Suprapubic skin (tissue), 4 donors: Measurements from ENCODE around the gene NRF1. TPM values are rescaled to one million over a fixed set of nuclear protein-coding genes. Genes with fewer than 3 reads are reported as not detected.

Experiments used
- DNase-seq, 2 donors: peaks; one replicate each; pipeline ENCODE4 v3.0.0-alpha.2; 2019; ENCODE audit warnings: low spot score in 2 of 2
- H3K27ac ChIP-seq: fragments of 200-600 bp; sonication (generic); one replicate; pipeline ENCODE4 v1.5.1; 2019
- H3K27me3 ChIP-seq: fragments of 200-600 bp; sonication (generic); one replicate; pipeline ENCODE4 v1.5.1; 2019
- H3K36me3 ChIP-seq: fragments of 200-600 bp; sonication (generic); one replicate; pipeline ENCODE4 v1.5.1; 2019
- H3K4me1 ChIP-seq: fragments of 200-600 bp; sonication (generic); one replicate; pipeline ENCODE4 v1.5.1; 2019
- H3K4me3 ChIP-seq: fragments of 200-600 bp; sonication (generic); one replicate; pipeline ENCODE4 v1.5.1; 2019; ENCODE audit warnings: mild to moderate bottlenecking
- H3K9me3 ChIP-seq: fragments of 200-600 bp; sonication (generic); one replicate; pipeline ENCODE4 v1.5.1; 2019
- CTCF ChIP-seq, 2 donors: fragments of 200-600 bp in 1 of 2; fragments of 450-650 bp in 1 of 2; sonication (generic) in 1 of 2; IDR thresholded peaks; one replicate each; pipeline ENCODE4 v1.5.1; 2016 to 2019; ENCODE audit warnings: antibody characterized with exemption in 2 of 2, mild to moderate bottlenecking in 1 of 2, moderate library complexity in 1 of 2
- EP300 ChIP-seq: sonication (generic); formaldehyde crosslinking; IDR thresholded peaks from one replicate; pipeline ENCODE4 v1.6.1; 2017; ENCODE audit warnings: antibody characterized with exemption
- POLR2A ChIP-seq, 2 donors: fragments of 450-650 bp; IDR thresholded peaks; one replicate each; pipeline ENCODE4 v1.6.1; 2017; ENCODE audit warnings: antibody characterized with exemption in 2 of 2, mild to moderate bottlenecking in 2 of 2, moderate library complexity in 2 of 2
- POLR2AphosphoS5 ChIP-seq, 3 donors: sonication (generic); formaldehyde crosslinking; IDR thresholded peaks; one replicate each; pipeline ENCODE4 v1.6.1; 2017; ENCODE audit warnings: antibody characterized with exemption in 3 of 3
- WGBS: methylation state at CpG from one replicate; pipeline ENCODE4 v1.1.5; 2018; 5-methylcytosine and 5-hydroxymethylcytosine counted together
- total RNA-seq, 4 donors: library from RNA; depleted of rRNA; stranded (reverse); fragments of >200 nt; gene quantifications; one replicate each; pipeline ENCODE4 v1.1.0, GENCODE V29; 2016

Gene NRF1
- total RNA-seq, 4 donors from 2014 or later: 11.7 to 33.2 (median 15.5) TPM

DNA sequence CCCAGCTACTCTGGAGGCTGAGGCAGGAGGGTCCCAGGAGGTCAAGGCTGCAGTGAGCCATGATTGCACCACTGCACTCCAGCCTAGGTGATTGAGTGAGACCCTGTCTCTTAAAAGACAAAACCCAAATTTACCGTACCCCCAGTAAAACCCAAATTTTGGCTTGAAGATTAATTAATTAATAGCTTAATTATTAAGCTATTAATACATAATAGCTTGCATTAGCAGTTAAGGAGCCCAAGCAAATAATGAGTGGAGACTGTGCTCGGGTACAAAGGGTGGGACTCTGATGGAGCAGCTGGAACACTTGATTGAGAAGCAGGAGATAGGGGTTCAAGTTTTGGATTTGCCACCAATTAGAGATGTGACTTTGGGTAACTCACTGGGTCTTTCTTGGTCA is 28.9 kb downstream of the NRF1 start:
- TF ChIP-seq POLR2AphosphoS5 (IDR thresholded peaks at IDR 0.05): no peak
- no peak for TF ChIP-seq POLR2A (IDR thresholded peaks at IDR 0.05)
- no peak for TF ChIP-seq CTCF (IDR thresholded peaks at IDR 0.05)
- TF ChIP-seq EP300: no peak
- H3K4me3 ChIP-seq: no peak overlapping the region
- H3K36me3 ChIP-seq: no peaks in the 10 kb centered on the region
- no peaks in the 10 kb centered on the region for H3K9me3 ChIP-seq
- WGBS: 89% methylated on average over 2 of the region's 2 CpGs
- DNase-seq: no peak
- H3K4me1 ChIP-seq: no peaks in the 10 kb centered on the region
- H3K27me3 ChIP-seq: no peaks in the 10 kb centered on the region
- no peak overlapping the region for H3K27ac ChIP-seq

DNA sequence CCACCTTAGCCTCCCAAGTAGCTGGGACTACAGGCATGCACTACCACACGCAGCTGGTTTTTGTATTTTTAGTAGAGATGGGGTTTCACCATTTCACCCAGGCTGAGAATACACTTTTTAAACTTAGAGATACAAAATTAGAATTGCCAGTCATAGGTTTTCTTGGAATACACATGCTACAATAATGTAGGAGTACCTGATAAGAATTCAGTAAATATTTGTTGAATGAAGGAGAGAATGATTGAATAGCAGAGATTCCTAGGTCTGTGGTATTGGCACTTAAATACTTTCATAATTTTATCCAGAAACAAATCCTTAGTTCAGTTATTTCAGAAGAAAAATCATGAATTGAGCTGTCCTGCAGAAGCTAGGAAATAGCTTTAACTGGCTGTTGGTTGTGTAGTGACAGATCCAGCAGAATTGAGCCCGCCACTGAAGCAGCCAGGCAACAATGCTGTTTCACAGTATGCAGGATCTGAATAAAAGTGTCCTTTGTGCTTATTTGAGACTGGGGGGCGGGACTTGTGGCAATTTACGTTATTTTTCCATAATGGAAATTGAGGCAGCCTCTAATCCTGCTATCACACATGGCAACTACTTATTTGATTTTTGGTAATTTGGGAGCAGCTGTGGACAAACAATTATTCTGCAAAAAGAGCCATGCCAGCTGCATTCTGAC is 31.5 kb downstream of the NRF1 start:
- no peak overlapping the region for H3K27ac ChIP-seq
- H3K36me3 ChIP-seq: no peaks in the 10 kb centered on the region
- H3K4me3 ChIP-seq: no peak overlapping the region
- WGBS: 89% methylated on average over 4 of the region's 4 CpGs
- TF ChIP-seq POLR2AphosphoS5 (IDR thresholded peaks at IDR 0.05) (no peak), POLR2A (IDR thresholded peaks at IDR 0.05) (no peak), CTCF (IDR thresholded peaks at IDR 0.05) (no peak), EP300 (no peak)
- H3K27me3 ChIP-seq: no peaks in the 10 kb centered on the region
- no peak for DNase-seq
- H3K9me3 ChIP-seq: no peaks in the 10 kb centered on the region
- H3K4me1 ChIP-seq: no peaks in the 10 kb centered on the region

DNA sequence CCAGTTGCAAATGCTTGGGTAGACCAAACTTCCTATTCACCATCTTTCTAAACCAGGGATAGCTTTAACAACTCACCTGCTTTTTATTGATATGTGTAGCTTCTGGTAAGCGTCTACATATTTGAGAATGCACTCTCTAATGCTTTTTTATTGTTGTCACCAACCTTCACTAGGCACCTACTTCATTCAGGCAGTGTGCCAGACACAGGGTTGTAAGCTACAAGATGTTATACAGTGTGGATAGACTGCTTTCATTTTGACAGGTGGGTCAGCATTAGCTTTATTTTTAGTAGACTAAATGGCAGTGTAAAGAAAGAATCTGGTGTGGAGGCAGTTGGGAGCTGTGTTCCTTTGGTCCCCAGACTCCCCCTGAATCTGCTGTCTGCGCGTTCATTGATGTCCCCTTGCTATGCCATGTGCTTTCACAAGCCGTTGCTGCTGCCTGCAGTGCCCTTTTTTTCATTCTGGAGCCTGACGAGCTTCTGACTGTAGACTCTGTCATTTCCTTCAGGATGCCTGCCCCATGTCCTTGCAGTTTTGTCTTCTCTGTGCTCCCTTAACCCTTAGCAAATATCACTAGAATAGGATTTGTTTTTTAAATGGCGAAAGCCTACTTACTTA is 32.1 kb downstream of the NRF1 start:
- Histone ChIP-seq H3K36me3 (no peaks in the 10 kb centered on the region), H3K9me3 (no peaks in the 10 kb centered on the region), H3K27me3 (no peaks in the 10 kb centered on the region), H3K27ac (no peak overlapping the region), H3K4me1 (no peaks in the 10 kb centered on the region), H3K4me3 (no peak overlapping the region)
- 74% methylated on average over 6 of the region's 6 CpGs for WGBS
- DNase-seq: no peak
- no peak for TF ChIP-seq POLR2A (IDR thresholded peaks at IDR 0.05)
- TF ChIP-seq EP300: no peak
- no peak for TF ChIP-seq POLR2AphosphoS5 (IDR thresholded peaks at IDR 0.05)
- no peak for TF ChIP-seq CTCF (IDR thresholded peaks at IDR 0.05)

GRCh38 chr7:129644634-129645230 is 33.2 kb downstream of the NRF1 start:
- no peak overlapping the region for H3K27ac ChIP-seq
- H3K4me3 ChIP-seq: no peak overlapping the region
- H3K9me3 ChIP-seq: no peaks in the 10 kb centered on the region
- peaks cover 3% of the 10 kb centered on the region for H3K4me1 ChIP-seq
- no peaks in the 10 kb centered on the region for H3K36me3 ChIP-seq
- TF ChIP-seq CTCF (IDR thresholded peaks at IDR 0.05) (peak in 1 of 2 donors; percentile 27), EP300 (no peak), POLR2AphosphoS5 (IDR thresholded peaks at IDR 0.05) (no peak), POLR2A (IDR thresholded peaks at IDR 0.05) (no peak)
- DNase-seq: no peak
- no peaks in the 10 kb centered on the region for H3K27me3 ChIP-seq
- WGBS: 27% methylated on average over 2 of the region's 2 CpGs

DNA sequence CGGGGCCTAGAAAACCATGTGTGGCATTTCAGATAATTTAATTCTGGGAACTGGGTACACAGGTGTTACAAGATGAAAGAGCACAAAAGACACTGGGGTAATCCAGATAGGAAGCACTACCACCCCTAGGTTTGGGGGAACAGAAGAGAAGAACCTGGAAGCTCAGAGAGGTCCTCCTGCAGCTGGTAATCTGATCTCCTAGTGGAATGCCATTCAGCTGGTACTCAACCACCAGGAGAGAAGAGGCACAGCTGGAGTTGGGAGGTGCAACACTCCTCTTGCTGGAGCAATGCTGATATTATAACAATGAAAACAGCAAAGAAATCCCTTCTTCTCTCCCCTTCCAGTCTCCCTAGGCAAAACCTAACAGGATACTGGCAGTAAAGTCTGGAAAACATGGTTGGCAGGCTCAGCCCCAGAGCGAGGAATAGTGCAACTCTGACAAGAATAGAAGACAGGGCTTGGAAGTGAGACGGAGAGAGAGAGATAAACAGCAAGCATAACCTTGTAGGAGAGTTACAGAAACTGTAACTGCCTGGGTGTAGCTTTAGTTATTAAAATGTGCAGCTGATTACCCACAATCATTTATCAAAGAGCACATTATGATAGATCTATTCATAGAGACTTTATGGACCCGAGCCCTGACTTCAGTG is 35.0 kb downstream of the NRF1 start:
- TF ChIP-seq EP300 (no peak), POLR2A (IDR thresholded peaks at IDR 0.05) (no peak)
- no peak for DNase-seq
- H3K36me3 ChIP-seq: no peaks in the 10 kb centered on the region
- H3K9me3 ChIP-seq: no peaks in the 10 kb centered on the region
- H3K4me3 ChIP-seq: no peak overlapping the region
- WGBS: 86% methylated on average over 4 of the region's 4 CpGs
- no peak overlapping the region for H3K27ac ChIP-seq
- peaks cover 3% of the 10 kb centered on the region for H3K4me1 ChIP-seq
- H3K27me3 ChIP-seq: no peaks in the 10 kb centered on the region
